GM19023 (cell line): Measurements from ENCODE around the gene PTPN14.
"Not testable (repeated sequence)": the region's sequence is repeated elsewhere in the genome, so short reads cannot be mapped to it uniquely, and the experiment has no call there.

Experiments
- ATAC-seq: cut with Tn5 transposase; IDR thresholded peaks from one replicate; pipeline ENCODE4 v1.9.1; 2021; ENCODE audit warnings: mild to moderate bottlenecking, moderate library complexity; ENCODE audit not compliant: unreplicated experiment

PTPN14 gene

GRCh38 chr1:214542275-214543199, 8.9 kb downstream of the PTPN14 start:
- ATAC-seq: no peak

GRCh38 chr1:214541693-214542092, 9.7 kb downstream of the PTPN14 start:
- no peak for ATAC-seq

- ATAC-seq: no peak
These were observed 10.2 kb downstream of the PTPN14 start for GRCh38 chr1:214541206-214541605.

- ATAC-seq: no peak
These were observed 11.1 kb downstream of the PTPN14 start for GRCh38 chr1:214540324-214540723.

GRCh38 chr1:214538496-214538895, 12.9 kb downstream of the PTPN14 start:
- no peak for ATAC-seq

- ATAC-seq: no peak
These were observed 13.4 kb downstream of the PTPN14 start for GRCh38 chr1:214537872-214538473.

GRCh38 chr1:214537219-214537618, 14.2 kb downstream of the PTPN14 start:
- no peak for ATAC-seq

- no peak for ATAC-seq
These were observed 19.3 kb downstream of the PTPN14 start for GRCh38 chr1:214532070-214532469.

GRCh38 chr1:214525535-214526019, 25.8 kb downstream of the PTPN14 start:
- no peak for ATAC-seq

- no peak for ATAC-seq
These were observed 26.6 kb downstream of the PTPN14 start for GRCh38 chr1:214524824-214525223.

GRCh38 chr1:214523124-214523824, 28.1 kb downstream of the PTPN14 start:
- no peak for ATAC-seq

GRCh38 chr1:214521458-214521857, 29.9 kb downstream of the PTPN14 start:
- ATAC-seq: not testable (repeated sequence)

GRCh38 chr1:214520544-214521165, 30.7 kb downstream of the PTPN14 start:
- ATAC-seq: no peak

GRCh38 chr1:214518361-214518760, 33.0 kb downstream of the PTPN14 start:
- ATAC-seq: no peak

- ATAC-seq: no peak
These were observed 34.7 kb downstream of the PTPN14 start for GRCh38 chr1:214516434-214517326.

GRCh38 chr1:214515544-214516433, 35.6 kb downstream of the PTPN14 start:
- ATAC-seq: no peak

GRCh38 chr1:214514819-214515383, 36.5 kb downstream of the PTPN14 start:
- no peak for ATAC-seq

- ATAC-seq: no peak
These were observed 37.2 kb downstream of the PTPN14 start for GRCh38 chr1:214514032-214514818.
